IMR-90 (cell line): Measurements from ENCODE around the gene DUS2. TPM values are rescaled to one million over a fixed set of nuclear protein-coding genes. Genes with fewer than 3 reads are reported as not detected.

Experiments used
- ATAC-seq: fragments of 200-7000 bp; cut with Tn5 transposase; 2 replicates; pipeline ENCODE4 v1.9.1; 2020; ENCODE audit warnings: low read depth, mild to moderate bottlenecking, moderate library complexity
- BruUV-seq: library from RNA; stranded (reverse); fragments of 400-500 nt; replicated peaks from 2 replicates; lab custom pipeline; 2021; lab: Mats Ljungman, UMichigan
- CTCF ChIA-PET: fragments of 300-600 bp; formaldehyde crosslinking; extraction: SDS; loops from one replicate; lab custom pipeline; 2021; ENCODE audit warnings: antibody characterized with exemption; lab: Yijun Ruan, JAX
- POLR2A ChIA-PET: fragments of 300-600 bp; sonication (Branson Sonifier 250); formaldehyde crosslinking; loops from one replicate; lab custom pipeline; 2022; ENCODE audit warnings: antibody characterized with exemption; ENCODE audit not compliant: unreplicated experiment; lab: Charles Lee
- DNase-seq: peaks from one replicate; pipeline ENCODE4 v3.0.0; 2013
- H2AFZ ChIP-seq: replicated peaks from 2 replicates; pipeline ENCODE3; 2013; ENCODE audit warnings: low read length, mild to moderate bottlenecking; ENCODE audit not compliant: poor library complexity
- H2AK5ac ChIP-seq: 2 replicates; pipeline ENCODE4 v1.6.1; 2013; ENCODE audit warnings: low read depth, low read length, inconsistent platforms
- H2AK9ac ChIP-seq: replicated peaks from 2 replicates; pipeline ENCODE3; 2013; ENCODE audit warnings: mild to moderate bottlenecking, low read depth, low read length, moderate library complexity; ENCODE audit not compliant: poor library complexity
- H2BK120ac ChIP-seq: 2 replicates; pipeline ENCODE4 v1.6.1; 2013; ENCODE audit warnings: low read depth, low read length, inconsistent platforms
- H2BK15ac ChIP-seq: 3 replicates; pipeline ENCODE4 v1.6.1; 2013; ENCODE audit warnings: low read depth, low read length, inconsistent platforms
- H2BK20ac ChIP-seq: 2 replicates; pipeline ENCODE4 v1.6.1; 2013; ENCODE audit warnings: low read depth, mild to moderate bottlenecking, inconsistent platforms, low read length, moderate library complexity
- H2BK5ac ChIP-seq: 2 replicates; pipeline ENCODE4 v1.6.1; 2013; ENCODE audit warnings: mild to moderate bottlenecking, low read depth, low read length, inconsistent platforms; ENCODE audit not compliant: poor library complexity, severe bottlenecking
- H3K14ac ChIP-seq: replicated peaks from 2 replicates; pipeline ENCODE4 v1.6.1; 2013; ENCODE audit warnings: low read depth, low read length, inconsistent platforms
- H3K18ac ChIP-seq: 2 replicates; pipeline ENCODE4 v1.6.1; 2013; ENCODE audit warnings: low read depth, low read length, control low read depth
- H3K23ac ChIP-seq: 2 replicates; pipeline ENCODE4 v1.6.1; 2013; ENCODE audit warnings: low read depth, low read length, inconsistent platforms
- H3K27ac ChIP-seq: 2 replicates; pipeline ENCODE4 v1.5.1; 2013; ENCODE audit warnings: mild to moderate bottlenecking, control low read depth, low read length; ENCODE audit not compliant: insufficient read depth
- H3K27me3 ChIP-seq: 2 replicates; pipeline ENCODE4 v1.6.1; 2013; ENCODE audit warnings: low read length; ENCODE audit not compliant: control insufficient read depth, insufficient read depth
- H3K36me3 ChIP-seq: 2 replicates; pipeline ENCODE4 v1.6.1; 2013; ENCODE audit warnings: low read length, mixed read lengths; ENCODE audit not compliant: control insufficient read depth, insufficient read depth
- H3K4ac ChIP-seq: 2 replicates; pipeline ENCODE4 v1.6.1; 2013; ENCODE audit warnings: low read depth, low read length, inconsistent platforms
- H3K4me1 ChIP-seq: 2 replicates; pipeline ENCODE4 v1.6.1; 2013; ENCODE audit warnings: low read length, mixed read lengths; ENCODE audit not compliant: control insufficient read depth, insufficient read depth
- H3K4me2 ChIP-seq: 2 replicates; pipeline ENCODE4 v1.6.1; 2013; ENCODE audit warnings: low read depth, mild to moderate bottlenecking, control low read depth, low read length, moderate library complexity
- H3K4me3 ChIP-seq: 2 replicates; pipeline ENCODE4 v1.5.1; 2013; ENCODE audit warnings: low read depth, mild to moderate bottlenecking, control low read depth, low read length, moderate library complexity; ENCODE audit not compliant: insufficient read depth
- H3K56ac ChIP-seq: 2 replicates; pipeline ENCODE4 v1.6.1; 2013; ENCODE audit warnings: low read length, inconsistent platforms; ENCODE audit not compliant: insufficient read depth; ENCODE audit errors: extremely low read depth
- H3K79me1 ChIP-seq, 2 experiments: 2 replicates each; pipeline ENCODE4 v1.6.1; 2013; ENCODE audit warnings: low read length in 2 of 2, inconsistent platforms in 1 of 2, low read depth in 1 of 2
- H3K9ac ChIP-seq: 2 replicates; pipeline ENCODE4 v1.6.1; 2013; ENCODE audit warnings: low read depth, low read length, control low read depth
- H3K9me1 ChIP-seq: 2 replicates; pipeline ENCODE4 v1.6.1; 2013; ENCODE audit warnings: low read length, inconsistent platforms; ENCODE audit not compliant: insufficient read depth
- H3K9me3 ChIP-seq: 2 replicates; pipeline ENCODE4 v1.6.1; 2013; ENCODE audit warnings: low read length; ENCODE audit not compliant: control insufficient read depth, insufficient read depth
- H4K20me1 ChIP-seq: 2 replicates; pipeline ENCODE4 v1.6.1; 2013; ENCODE audit warnings: low read length, inconsistent platforms; ENCODE audit not compliant: insufficient read depth
- H4K5ac ChIP-seq: 2 replicates; pipeline ENCODE4 v1.6.1; 2013; ENCODE audit warnings: mild to moderate bottlenecking, low read depth, low read length, control low read depth
- H4K8ac ChIP-seq, 2 experiments: 2 replicates each; pipeline ENCODE4 v1.6.1; 2013; ENCODE audit warnings: low read depth in 2 of 2, low read length in 2 of 2, control low read depth in 1 of 2, inconsistent platforms in 1 of 2
- H4K91ac ChIP-seq: 2 replicates; pipeline ENCODE4 v1.6.1; 2013; ENCODE audit warnings: low read depth, low read length, inconsistent platforms; ENCODE audit not compliant: insufficient read depth
- CEBPB ChIP-seq: IDR thresholded peaks from 2 replicates; pipeline ENCODE4 v1.6.1; 2012; ENCODE audit warnings: low read depth, low read length, improper control_type of control experiment
- RAD21 ChIP-seq: IDR thresholded peaks from 2 replicates; pipeline ENCODE4 v1.6.1; 2012; ENCODE audit warnings: low read length, improper control_type of control experiment
- WGBS, 2 experiments: methylation state at CpG; one replicate each; pipeline versions ENCODE4 v1.1.5 to v1.1.7; 2013; ENCODE audit warnings: missing lambda C conversion rate in 2 of 2; ENCODE audit not compliant: insufficient read length in 1 of 2; ENCODE audit errors: extremely low coverage in 2 of 2; 5-methylcytosine and 5-hydroxymethylcytosine counted together
- dilution Hi-C: fragments of 300-500 bp; cut with HindIII; formaldehyde crosslinking; loops from one replicate; pipeline ENCODE4 v1.14.3; 2018; ENCODE audit warnings: low sequenced_read_pairs; ENCODE audit not compliant: unreplicated experiment
- in situ Hi-C: fragments of 300-500 bp; cut with MboI; formaldehyde crosslinking; loops from 3 replicates; pipeline ENCODE4 v1.14.3; 2019; ENCODE audit warnings: low sequenced_read_pairs, inconsistent platforms, mixed read lengths
- intact Hi-C: fragments of 100-400 bp; cut with micrococcal nuclease; formaldehyde crosslinking; loops from 2 replicates; pipeline ENCODE4 v1.10.0; 2022
- polyA plus RNA-seq, 3 experiments: library from polyadenylated mRNA; depleted of rRNA; stranded (reverse); fragments of >200 nt; gene quantifications; 2 replicates each; pipeline ENCODE4 v1.2.3, GENCODE V29; 2012; ENCODE audit warnings: low replicate concordance in 1 of 3
- total RNA-seq: library from RNA; depleted of rRNA; stranded (reverse); fragments of >200 nt; gene quantifications from 2 replicates; pipeline ENCODE4 v1.2.3, GENCODE V29; 2012

DUS2 gene
- total and polyA plus RNA-seq, 2 of the 4 experiments (the other 2 are of a cell fraction): 15.8 to 30.5 TPM

GRCh38 chr16:68031951-68032350 is 8.9 kb downstream of the DUS2 start:
- no peak overlapping the region for H3K27ac ChIP-seq
- in situ Hi-C loops (no loop called here), dilution Hi-C loops (no loop called here), intact Hi-C loops (loop anchor here (10.0 kb wide), 1 partner anchor 357 kb away; no protein-coding TSS in a partner anchor)
- no peak overlapping the region for H3K56ac ChIP-seq
- no peak overlapping the region for H2BK15ac ChIP-seq
- H3K14ac ChIP-seq: no peak overlapping the region
- no peak for DNase-seq
- H3K27me3 ChIP-seq: no peaks in the 10 kb centered on the region
- no peak overlapping the region for H4K8ac ChIP-seq
- no peak overlapping the region for H3K4ac ChIP-seq
- H4K5ac ChIP-seq: no peak overlapping the region
- H3K23ac ChIP-seq: no peak overlapping the region
- WGBS, 2 experiments: 92% methylated on average over 2 of the region's 2 CpGs; no CpG with 5 or more reads in 1 of the 2 experiments
- ATAC-seq: no peak
- no peaks in the 10 kb centered on the region for H3K4me1 ChIP-seq
- H3K79me1 ChIP-seq: peaks cover 13 to 26% of the 10 kb centered on the region in 2 experiments
- no peak overlapping the region for H3K18ac ChIP-seq
- H3K9me3 ChIP-seq: no peaks in the 10 kb centered on the region
- no peak overlapping the region for H2BK5ac ChIP-seq
- ChIA-PET POLR2A (no interaction called here), CTCF (no interaction called here)
- peaks cover 5% of the 10 kb centered on the region; the same call in 1 of the 2 replicates for H3K9me1 ChIP-seq
- TF ChIP-seq CEBPB (no peak), RAD21 (no peak)
- no peak overlapping the region for H3K9ac ChIP-seq
- no peak overlapping the region for H3K4me3 ChIP-seq
- H4K91ac ChIP-seq: no peak overlapping the region
- no peak overlapping the region for H2AFZ ChIP-seq
- H2AK5ac ChIP-seq: no peak overlapping the region
- H2BK20ac ChIP-seq: no peak overlapping the region
- H2AK9ac ChIP-seq: no peak overlapping the region
- peaks cover 7% of the 10 kb centered on the region; the same call in 1 of the 2 replicates for H3K36me3 ChIP-seq
- H4K20me1 ChIP-seq: no peaks in the 10 kb centered on the region
- no peak overlapping the region for H3K4me2 ChIP-seq
- H2BK120ac ChIP-seq: no peak overlapping the region
- no TSS peak for BruUV-seq
